SK-MEL-5 (cell line): ENCODE measurements around the gene DENND1A. TPM values are rescaled to one million over a fixed set of nuclear protein-coding genes. Genes with fewer than 3 reads are reported as not detected.
A peak's percentile ranks its signal among the peaks of the same experiment; 100 is the strongest.
"Not testable (repeated sequence)": the region's sequence is repeated elsewhere in the genome, so short reads cannot be mapped to it uniquely, and the experiment has no call there.

ENCODE experiments used
- DNase-seq: peaks from one replicate; pipeline ENCODE4 v3.0.0-alpha.2; 2016; ENCODE audit warnings: low read depth, low spot score
- in situ Hi-C: cut with HindIII; loops from 2 replicates; pipeline ENCODE4 v1.10.0; 2016; ENCODE audit warnings: low sequenced_read_pairs, high pct_unique_total_duplicates, low pct_unique_long_range_greater_than_20kb
- total RNA-seq: library from RNA; depleted of rRNA; stranded (reverse); fragments of >200 nt; shearing (Covaris generic); gene quantifications from 2 replicates; pipeline ENCODE4 v1.2.3, GENCODE V29; 2014

DENND1A gene
- total RNA-seq, 1 experiment from 2014 or later = 30.4 TPM

- no peak for DNase-seq
- in situ Hi-C loops = no loop called here
These were observed 22.9 kb upstream of the DENND1A start for GRCh38 chr9:123952641-123953495.

- in situ Hi-C loops = no loop called here
- no peak for DNase-seq
These were observed 18.4 kb upstream of the DENND1A start for GRCh38 chr9:123948286-123948685.

GRCh38 chr9:123947326-123947725 is 17.4 kb upstream of the DENND1A start:
- in situ Hi-C loops = no loop called here
- DNase-seq = no peak

GRCh38 chr9:123946101-123946821 is 16.3 kb upstream of the DENND1A start:
- no peak for DNase-seq
- in situ Hi-C loops = no loop called here

GRCh38 chr9:123945532-123945931 is 15.6 kb upstream of the DENND1A start:
- DNase-seq = no peak
- in situ Hi-C loops = no loop called here

- in situ Hi-C loops, DNase-seq: not testable (repeated sequence)
These were observed 14.5 kb upstream of the DENND1A start for GRCh38 chr9:123944464-123944863.

GRCh38 chr9:123943671-123944070 is 13.7 kb upstream of the DENND1A start:
- DNase-seq = no peak
- in situ Hi-C loops = no loop called here

GRCh38 chr9:123942542-123942941 is 12.6 kb upstream of the DENND1A start:
- no peak for DNase-seq
- in situ Hi-C loops = no loop called here

GRCh38 chr9:123941524-123942070 is 11.7 kb upstream of the DENND1A start:
- DNase-seq = no peak
- in situ Hi-C loops = no loop called here

- in situ Hi-C loops = no loop called here
- DNase-seq = no peak
These were observed 11.0 kb upstream of the DENND1A start for GRCh38 chr9:123940721-123941523.

GRCh38 chr9:123938401-123938800 is 8.5 kb upstream of the DENND1A start:
- no peak for DNase-seq
- in situ Hi-C loops = no loop called here

GRCh38 chr9:123936575-123936974 is 6.6 kb upstream of the DENND1A start:
- DNase-seq, in situ Hi-C loops: not testable (repeated sequence)

GRCh38 chr9:123933440-123934212 is 3.7 kb upstream of the DENND1A start:
- DNase-seq = peak; percentile 89
- in situ Hi-C loops = no loop called here

GRCh38 chr9:123929177-123929869 is 603 bp downstream of the DENND1A start:
- in situ Hi-C loops = no loop called here
- no peak for DNase-seq

- in situ Hi-C loops = no loop called here
- no peak for DNase-seq
These were observed 1.3 kb downstream of the DENND1A start for GRCh38 chr9:123928533-123929176.
